BLaER1 treated with 17β-estradiol and CSF1 and Interleukin-3, amounts not matched to agents 10 nM and 100 nM (cell line): Measurements from ENCODE around the gene MT1G.

Source experiments
- H3K27ac ChIP-seq, 11 experiments: shearing (Covaris generic); formaldehyde crosslinking; 2 replicates each; pipeline ENCODE4 v1.8.1; 2022
- H3K27me3 ChIP-seq, 11 experiments: shearing (Covaris generic); formaldehyde crosslinking; 2 replicates each; pipeline ENCODE4 v1.8.1; 2022
- H3K36me3 ChIP-seq, 11 experiments: shearing (Covaris generic); formaldehyde crosslinking; 2 replicates each; pipeline ENCODE4 v1.8.1; 2022
- H3K4me1 ChIP-seq, 10 experiments: shearing (Covaris generic); formaldehyde crosslinking; 2 replicates each; pipeline ENCODE4 v1.8.1; 2022
- H3K4me2 ChIP-seq, 11 experiments: shearing (Covaris generic); formaldehyde crosslinking; 2 replicates each; pipeline ENCODE4 v1.8.1; 2022
- H3K4me3 ChIP-seq, 10 experiments: shearing (Covaris generic); formaldehyde crosslinking; 2 replicates each; pipeline ENCODE4 v1.8.1; 2022
- H3K9ac ChIP-seq, 11 experiments: shearing (Covaris generic); formaldehyde crosslinking; 2 replicates each; pipeline ENCODE4 v1.8.1; 2022
- H3K9me3 ChIP-seq, 11 experiments: shearing (Covaris generic); formaldehyde crosslinking; replicated peaks in 1 of 11; 2 replicates each; pipeline ENCODE4 v1.8.1; 2022
- H4K20me1 ChIP-seq, 11 experiments: shearing (Covaris generic); formaldehyde crosslinking; 2 replicates each; pipeline ENCODE4 v1.8.1; 2022
- Cebpa-rat ChIP-seq, 11 experiments: shearing (Covaris generic); IDR thresholded peaks; 2 replicates each; pipeline ENCODE4 v1.8.1; 2022

The MT1G gene

DNA sequence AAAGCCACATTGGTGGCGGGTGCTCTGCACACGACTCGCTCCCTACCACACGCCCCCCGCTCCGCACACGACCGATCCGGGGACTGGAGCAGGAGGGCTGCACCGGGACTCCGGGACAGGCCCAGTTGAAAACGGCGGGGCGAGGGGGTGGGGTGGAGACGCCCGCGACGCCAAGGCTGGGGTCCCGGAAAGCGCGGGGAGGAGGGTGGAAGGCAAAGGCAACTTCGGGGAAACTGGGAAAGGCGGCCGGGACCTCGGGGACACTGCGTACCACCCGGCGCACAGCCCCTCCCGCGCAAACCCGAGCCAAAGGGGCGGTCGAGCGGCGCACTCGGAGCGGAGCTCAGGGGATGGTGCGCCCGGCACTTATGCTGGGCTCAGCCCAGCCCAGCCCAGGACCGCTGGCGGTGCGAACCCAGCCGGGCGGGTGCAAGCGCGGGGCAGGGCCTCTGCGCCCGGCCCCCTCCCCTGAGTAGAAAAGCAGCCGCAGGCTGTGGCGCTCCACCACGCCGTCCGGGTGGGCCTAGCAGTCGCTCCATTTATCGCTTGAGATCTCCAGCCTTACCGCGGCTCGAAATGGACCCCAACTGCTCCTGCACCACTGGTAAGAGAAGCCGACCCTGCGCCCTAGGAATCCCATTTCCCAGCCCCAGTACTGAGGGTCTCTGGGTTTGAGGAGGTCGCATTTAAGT is 35.6 kb downstream of the MT1G start, which contains the start of gene MT1M:
Gene MT1M, plus strand, starts transcription at position 504 of the 692 bp plus-strand sequence. Its CDS starts 73 bp downstream, at position 577.
- peaks cover 0 to 63% (median 38%) of the 10 kb centered on the region in 11 experiments; a peak in 15 of 22 replicates for H4K20me1 ChIP-seq
- no peaks in the 10 kb centered on the region for H3K36me3 ChIP-seq
- H3K4me2 ChIP-seq, result peak within 1 kb of the TSS in 5 of 11 experiments; percentile 5 to 55 (median 18); a peak in 6 of 22 replicates
- H3K9ac ChIP-seq, result no peak within 1 kb of the TSS
- no peak for TF ChIP-seq Cebpa-rat (IDR thresholded peaks at IDR 0.05)
- no peak within 1 kb of the TSS for H3K27ac ChIP-seq
- peaks cover 100% of the 10 kb centered on the region in 11 experiments for H3K27me3 ChIP-seq
- H3K4me1 ChIP-seq, result peaks cover 0 to 14% (median 4%) of the 10 kb centered on the region in 10 experiments; a peak in 5 of 20 replicates
- peak within 1 kb of the TSS in 2 of 10 experiments; percentile 18; a peak in 2 of 20 replicates for H3K4me3 ChIP-seq
- H3K9me3 ChIP-seq, result peaks cover 0 to 11% (median 6%) of the 10 kb centered on the region in 11 experiments; a peak in 12 of 22 replicates

DNA sequence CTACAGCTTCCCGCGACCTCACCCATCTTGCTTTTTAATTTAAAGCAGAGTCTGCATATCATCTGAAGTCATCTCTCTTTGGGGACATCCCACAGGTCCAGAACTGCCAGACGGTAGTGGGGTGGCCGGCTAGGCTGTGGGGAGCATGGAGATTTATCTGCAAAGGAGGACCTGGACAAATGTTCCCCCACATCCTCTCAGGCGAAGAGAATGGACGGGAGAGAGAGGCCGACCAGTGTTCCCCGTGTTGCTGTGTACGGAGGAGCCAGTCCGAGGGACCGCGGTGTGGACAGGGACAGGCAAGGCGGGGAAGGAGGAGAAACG is 36.1 kb downstream of the MT1G start:
- Histone ChIP-seq H3K4me1 (peaks cover 0 to 14% (median 4%) of the 10 kb centered on the region in 10 experiments; a peak in 5 of 20 replicates), H3K36me3 (no peaks in the 10 kb centered on the region), H3K4me2 (0 out of 22 replicates have a peak overlapping the region, but pooled peaks of 1 of the 11 experiments have one; percentile 37), H4K20me1 (peaks cover 0 to 62% (median 37%) of the 10 kb centered on the region in 11 experiments; a peak in 15 of 22 replicates), H3K27me3 (peaks cover 100% of the 10 kb centered on the region in 11 experiments), H3K9ac (no peak overlapping the region), H3K9me3 (peaks cover 0 to 11% (median 6%) of the 10 kb centered on the region in 11 experiments; a peak in 11 of 22 replicates), H3K4me3 (peak overlapping the region in 1 of 10 experiments; percentile 18; a peak in 1 of 20 replicates), H3K27ac (no peak overlapping the region)
- TF ChIP-seq Cebpa-rat (IDR thresholded peaks at IDR 0.05), result no peak

DNA sequence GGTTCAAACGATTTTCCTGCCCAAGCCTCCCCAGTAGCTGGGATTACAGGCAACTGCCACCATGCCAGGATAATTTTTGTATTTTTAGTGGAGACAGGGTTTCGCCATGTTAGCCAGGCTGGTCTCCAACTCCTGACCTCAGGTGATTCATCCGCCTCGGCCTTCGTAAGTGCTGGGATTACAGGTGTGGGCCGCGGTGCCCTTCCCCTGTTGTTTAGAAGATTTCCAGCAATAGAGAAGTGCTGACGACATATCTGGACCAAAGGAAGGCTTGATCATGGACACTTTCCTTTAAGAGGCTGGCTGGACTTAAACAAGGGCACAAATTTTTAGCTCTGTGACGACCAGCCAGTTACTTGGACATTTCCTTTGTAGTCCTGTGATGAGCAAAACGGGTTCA is 36.7 kb downstream of the MT1G start:
- H3K4me1 ChIP-seq, result peaks cover 0 to 14% (median 4%) of the 10 kb centered on the region in 10 experiments; a peak in 5 of 20 replicates
- no peak overlapping the region for H3K9ac ChIP-seq
- H4K20me1 ChIP-seq, result peaks cover 0 to 56% (median 31%) of the 10 kb centered on the region in 11 experiments; a peak in 15 of 22 replicates
- no peak overlapping the region for H3K27ac ChIP-seq
- no peak overlapping the region for H3K4me3 ChIP-seq
- peaks cover 0 to 11% (median 6%) of the 10 kb centered on the region in 11 experiments; a peak in 11 of 22 replicates for H3K9me3 ChIP-seq
- no peak overlapping the region for H3K4me2 ChIP-seq
- TF ChIP-seq Cebpa-rat (IDR thresholded peaks at IDR 0.05), result no peak; a peak in 1 of 22 replicates
- H3K27me3 ChIP-seq, result peaks cover 100% of the 10 kb centered on the region in 11 experiments
- no peaks in the 10 kb centered on the region for H3K36me3 ChIP-seq

DNA sequence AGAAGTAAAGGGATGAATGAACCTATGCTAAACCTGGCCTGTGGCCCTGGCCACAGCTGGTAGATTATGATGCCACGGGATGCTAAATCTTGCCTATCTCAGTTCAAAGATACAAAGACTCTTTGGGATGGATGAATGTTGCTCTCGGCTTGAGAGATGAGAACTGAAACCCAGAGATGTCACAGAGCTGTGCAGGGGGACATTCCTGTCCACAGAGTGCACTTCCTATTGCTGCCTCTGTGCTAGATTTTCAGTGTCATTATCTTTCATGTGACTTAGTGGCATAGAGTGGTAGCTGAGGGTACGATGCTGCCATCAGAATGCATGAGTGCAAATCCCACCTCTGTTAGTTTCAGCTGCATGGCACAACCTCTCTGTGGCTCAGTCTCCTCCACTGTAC is 37.7 kb downstream of the MT1G start:
- peaks cover 100% of the 10 kb centered on the region in 11 experiments for H3K27me3 ChIP-seq
- H3K4me1 ChIP-seq, result peaks cover 8 to 24% (median 12%) of the 10 kb centered on the region in 10 experiments; a peak in 17 of 20 replicates
- H4K20me1 ChIP-seq, result peaks cover 0 to 48% (median 26%) of the 10 kb centered on the region in 11 experiments; a peak in 15 of 22 replicates
- peaks cover 0 to 5% (median under 1%) of the 10 kb centered on the region in 11 experiments; a peak in 10 of 22 replicates for H3K9me3 ChIP-seq
- H3K4me3 ChIP-seq, result no peak overlapping the region
- H3K9ac ChIP-seq, result no peak overlapping the region
- H3K36me3 ChIP-seq, result no peaks in the 10 kb centered on the region
- H3K4me2 ChIP-seq, result peak overlapping the region in 1 of 11 experiments; percentile 24; a peak in 2 of 22 replicates
- no peak for TF ChIP-seq Cebpa-rat (IDR thresholded peaks at IDR 0.05)
- no peak overlapping the region for H3K27ac ChIP-seq

DNA sequence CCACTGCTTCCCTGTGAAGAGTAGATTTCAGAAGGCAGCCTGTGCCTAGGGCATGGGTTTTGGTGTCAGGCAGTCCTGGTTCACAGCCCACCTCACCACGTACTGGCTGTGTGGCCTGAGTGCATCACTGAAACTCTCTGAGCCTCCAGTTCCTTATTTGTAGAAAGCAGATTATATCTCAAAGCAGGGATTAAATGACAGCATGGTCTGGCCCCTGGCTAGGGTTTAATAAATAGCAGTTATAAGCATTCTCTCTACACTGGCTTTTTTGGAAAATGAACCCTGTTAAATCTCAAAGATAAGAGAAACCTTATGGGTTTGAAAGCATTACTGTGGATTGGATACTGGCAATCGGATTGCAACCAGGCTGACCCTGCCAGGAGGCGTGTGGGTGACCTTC is 38.3 kb downstream of the MT1G start:
- Histone ChIP-seq H3K4me2 (no peak overlapping the region), H3K9me3 (peaks cover 0 to 9% (median 0%) of the 10 kb centered on the region in 11 experiments; a peak in 1 of 22 replicates), H3K27me3 (peaks cover 100% of the 10 kb centered on the region in 11 experiments), H3K27ac (no peak overlapping the region), H3K36me3 (no peaks in the 10 kb centered on the region), H3K4me3 (no peak overlapping the region), H3K4me1 (peaks cover 8 to 25% (median 12%) of the 10 kb centered on the region in 10 experiments; a peak in 17 of 20 replicates), H4K20me1 (peaks cover 0 to 45% (median 20%) of the 10 kb centered on the region in 11 experiments; a peak in 15 of 22 replicates), H3K9ac (no peak overlapping the region)
- TF ChIP-seq Cebpa-rat (IDR thresholded peaks at IDR 0.05), result no peak

DNA sequence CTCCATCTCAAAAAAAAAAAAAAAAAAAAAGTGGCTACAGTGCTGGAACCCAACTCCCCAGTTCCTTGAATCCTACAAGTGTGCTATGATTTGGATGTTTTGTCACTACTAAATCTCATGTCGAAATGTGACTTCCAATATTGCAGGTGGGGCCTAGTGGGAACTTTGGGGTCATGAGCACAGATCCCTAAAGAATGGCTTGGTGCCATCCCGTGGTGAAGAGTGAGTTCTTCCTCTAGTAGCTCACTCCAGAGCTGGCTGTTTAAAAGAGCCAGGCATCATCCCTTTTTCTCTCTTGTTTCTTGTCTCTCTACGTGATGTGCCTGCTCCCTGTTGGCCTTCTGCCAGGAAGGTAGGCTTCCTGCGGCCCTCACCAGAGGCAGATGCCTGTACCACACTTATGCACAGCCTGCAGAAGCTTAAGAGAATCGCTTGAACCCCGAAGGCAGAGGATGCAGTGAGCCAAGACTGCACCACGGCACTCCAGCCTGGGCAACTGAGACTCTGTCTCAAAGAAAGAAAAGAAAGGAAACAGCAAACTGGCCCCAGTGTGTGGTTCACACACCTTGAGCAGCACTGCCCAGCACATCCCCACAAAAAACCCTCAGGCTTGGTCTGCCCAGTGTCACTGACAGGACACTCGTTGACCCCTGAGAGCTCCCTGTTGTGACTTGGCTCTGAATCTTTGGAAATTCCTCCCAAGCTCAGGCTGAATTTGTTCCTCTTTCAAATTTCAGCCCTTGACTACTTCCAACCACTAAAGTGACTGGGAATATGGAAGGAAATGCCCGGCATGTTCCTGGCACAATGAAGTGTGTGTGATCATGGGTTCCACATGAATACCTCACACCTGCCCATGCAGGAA is 39.1 kb downstream of the MT1G start:
- Histone ChIP-seq H3K27ac (no peak overlapping the region), H3K9ac (no peak overlapping the region), H3K36me3 (no peaks in the 10 kb centered on the region), H3K4me3 (no peak overlapping the region), H3K4me2 (no peak overlapping the region), H3K27me3 (peaks cover 98 to 100% (median 99%) of the 10 kb centered on the region in 11 experiments), H3K9me3 (peaks cover 0 to 9% (median 0%) of the 10 kb centered on the region in 11 experiments; a peak in 1 of 22 replicates), H3K4me1 (peaks cover 8 to 25% (median 12%) of the 10 kb centered on the region in 10 experiments; a peak in 17 of 20 replicates), H4K20me1 (peaks cover 0 to 43% (median 20%) of the 10 kb centered on the region in 11 experiments; a peak in 15 of 22 replicates)
- TF ChIP-seq Cebpa-rat (IDR thresholded peaks at IDR 0.05), result no peak

DNA sequence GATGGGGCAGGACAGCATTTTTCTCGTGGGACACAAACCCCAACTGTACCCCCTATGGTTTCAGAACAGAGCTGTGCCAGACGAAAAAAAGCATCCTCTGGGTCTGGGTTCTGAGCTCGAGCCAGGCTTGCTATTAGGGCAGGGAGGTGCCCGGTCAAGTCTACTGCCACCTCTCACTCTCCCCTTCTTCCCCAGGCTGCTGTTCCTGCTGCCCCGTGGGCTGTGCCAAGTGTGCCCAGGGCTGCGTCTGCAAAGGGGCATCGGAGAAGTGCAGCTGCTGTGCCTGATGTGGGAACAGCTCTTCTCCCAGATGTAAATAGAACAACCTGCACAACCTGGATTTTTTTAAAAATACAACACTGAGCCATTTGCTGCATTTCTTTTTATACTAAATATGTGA is 41.2 kb downstream of the MT1G start:
- Histone ChIP-seq H3K36me3 (no peaks in the 10 kb centered on the region), H3K9ac (no peak overlapping the region), H3K4me1 (peaks cover 8 to 20% (median 11%) of the 10 kb centered on the region in 10 experiments; a peak in 17 of 20 replicates), H3K27me3 (peaks cover 92 to 100% (median 98%) of the 10 kb centered on the region in 11 experiments), H4K20me1 (peaks cover 0 to 27% (median 0%) of the 10 kb centered on the region in 11 experiments; a peak in 11 of 22 replicates), H3K9me3 (peaks cover 0 to 9% (median 0%) of the 10 kb centered on the region in 11 experiments; a peak in 1 of 22 replicates), H3K4me3 (no peak overlapping the region), H3K27ac (no peak overlapping the region), H3K4me2 (no peak overlapping the region)
- no peak for TF ChIP-seq Cebpa-rat (IDR thresholded peaks at IDR 0.05)

DNA sequence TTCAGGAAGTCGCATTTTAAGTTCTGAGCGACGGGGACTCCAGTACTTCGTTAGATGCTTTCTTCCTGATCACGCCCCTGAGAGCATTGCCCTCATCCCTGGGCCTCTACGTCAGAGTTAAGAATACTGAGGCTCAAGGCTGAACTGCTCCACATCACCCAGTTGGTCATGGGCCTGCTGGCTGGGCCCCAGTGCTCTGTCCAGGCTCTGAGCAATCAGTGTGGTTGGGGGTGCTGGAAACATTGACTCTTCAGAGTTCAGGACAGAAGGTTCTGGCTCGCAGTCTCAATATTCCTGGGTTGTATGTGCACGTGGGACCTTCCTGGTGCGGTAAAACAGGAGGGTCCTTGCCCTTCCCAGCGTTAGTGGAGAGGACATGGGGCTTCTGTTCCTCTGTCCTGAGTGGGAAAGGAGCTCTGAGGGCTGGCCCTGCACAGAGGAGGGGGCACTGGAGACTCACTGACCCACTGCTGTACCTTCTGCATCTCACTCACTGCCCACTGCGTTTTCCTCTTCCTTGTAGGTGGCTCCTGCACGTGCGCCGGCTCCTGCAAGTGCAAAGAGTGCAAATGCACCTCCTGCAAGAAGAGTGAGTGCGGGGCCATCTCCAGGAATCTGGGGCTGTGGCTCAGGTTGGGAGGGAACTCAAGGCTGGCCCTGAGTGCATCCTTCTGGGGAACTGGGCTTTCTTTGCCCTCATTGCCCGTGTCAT is 41.8 kb downstream of the MT1G start:
- H3K27me3 ChIP-seq, result peaks cover 86 to 100% (median 98%) of the 10 kb centered on the region in 11 experiments
- peak overlapping the region; percentile 21 to 61 (median 40); a peak in 13 of 20 replicates for H3K4me3 ChIP-seq
- 0 out of 22 replicates have a peak overlapping the region, but pooled peaks of 1 of the 11 experiments have one; percentile 54 for H3K9ac ChIP-seq
- no peaks in the 10 kb centered on the region for H3K36me3 ChIP-seq
- peaks cover 0 to 9% (median 0%) of the 10 kb centered on the region in 11 experiments; a peak in 1 of 22 replicates for H3K9me3 ChIP-seq
- H3K27ac ChIP-seq, result no peak overlapping the region
- no peak for TF ChIP-seq Cebpa-rat (IDR thresholded peaks at IDR 0.05)
- H3K4me2 ChIP-seq, result peak overlapping the region; percentile 46 to 86 (median 68)
- H4K20me1 ChIP-seq, result peaks cover 0 to 27% (median 0%) of the 10 kb centered on the region in 11 experiments; a peak in 10 of 22 replicates
- H3K4me1 ChIP-seq, result peaks cover 8 to 20% (median 11%) of the 10 kb centered on the region in 10 experiments; a peak in 17 of 20 replicates
